Nephron (organoid): Measurements from ENCODE around the gene EPN2.

ENCODE experiments used
- H3K27ac Mint-ChIP-seq, 3 experiments: 2 replicates each; pipeline ENCODE4 v1.8.0; 2020; ENCODE audit warnings: mixed read lengths in 3 of 3, mild to moderate bottlenecking in 2 of 3, moderate library complexity in 1 of 3
- H3K27me3 Mint-ChIP-seq: 2 replicates; pipeline ENCODE4 v1.8.0; 2021; ENCODE audit warnings: low read depth, mild to moderate bottlenecking, moderate library complexity, mixed read lengths
- H3K36me3 Mint-ChIP-seq: 2 replicates; pipeline ENCODE4 v1.8.0; 2020; ENCODE audit warnings: low read depth, mixed read lengths
- H3K4me1 Mint-ChIP-seq: 2 replicates; pipeline ENCODE4 v1.8.0; 2020; ENCODE audit warnings: mixed read lengths
- H3K4me3 Mint-ChIP-seq, 3 experiments: 2 replicates each; pipeline ENCODE4 v1.8.0; 2020; ENCODE audit warnings: mild to moderate bottlenecking in 3 of 3, mixed read lengths in 3 of 3, moderate library complexity in 2 of 3
- H3K9me3 Mint-ChIP-seq: 2 replicates; pipeline ENCODE4 v1.8.0; 2020; ENCODE audit warnings: mixed read lengths
- TF ChIP-seq, protein P1 (sequence below), 3 experiments: fragments of 200-600 bp; sonication (generic); IDR thresholded peaks; one replicate each; pipeline ENCODE4 v1.5.0; 2021; ENCODE audit warnings: antibody characterized with exemption in 3 of 3; ENCODE audit not compliant: unreplicated experiment in 3 of 3

EPN2 gene

DNA sequence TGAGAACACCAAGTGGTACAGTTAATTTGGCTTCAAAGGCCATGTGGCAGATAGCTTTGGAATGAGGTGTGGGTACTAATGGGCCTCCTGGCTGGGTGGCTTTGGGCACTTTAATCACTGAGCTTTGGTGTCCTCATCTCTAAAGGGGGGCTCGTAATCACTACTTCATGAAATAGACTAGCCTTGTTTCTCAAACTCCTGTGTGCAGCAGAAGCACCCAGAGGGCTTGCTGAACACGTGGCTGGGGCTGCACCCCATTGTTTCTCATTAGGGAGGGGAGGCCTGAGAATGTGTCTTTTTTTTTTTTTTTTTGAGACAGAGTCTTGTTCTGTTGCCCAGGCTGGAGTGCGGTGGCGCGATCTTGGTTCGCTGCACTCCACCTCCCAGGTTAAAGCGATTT is 5.8 kb downstream of the EPN2 start:
- H3K9me3 Mint-ChIP-seq: no peaks in the 10 kb centered on the region
- H3K27me3 Mint-ChIP-seq: peaks cover 3% of the 10 kb centered on the region
- no peak overlapping the region for H3K4me3 Mint-ChIP-seq
- TF ChIP-seq, protein P1, sequence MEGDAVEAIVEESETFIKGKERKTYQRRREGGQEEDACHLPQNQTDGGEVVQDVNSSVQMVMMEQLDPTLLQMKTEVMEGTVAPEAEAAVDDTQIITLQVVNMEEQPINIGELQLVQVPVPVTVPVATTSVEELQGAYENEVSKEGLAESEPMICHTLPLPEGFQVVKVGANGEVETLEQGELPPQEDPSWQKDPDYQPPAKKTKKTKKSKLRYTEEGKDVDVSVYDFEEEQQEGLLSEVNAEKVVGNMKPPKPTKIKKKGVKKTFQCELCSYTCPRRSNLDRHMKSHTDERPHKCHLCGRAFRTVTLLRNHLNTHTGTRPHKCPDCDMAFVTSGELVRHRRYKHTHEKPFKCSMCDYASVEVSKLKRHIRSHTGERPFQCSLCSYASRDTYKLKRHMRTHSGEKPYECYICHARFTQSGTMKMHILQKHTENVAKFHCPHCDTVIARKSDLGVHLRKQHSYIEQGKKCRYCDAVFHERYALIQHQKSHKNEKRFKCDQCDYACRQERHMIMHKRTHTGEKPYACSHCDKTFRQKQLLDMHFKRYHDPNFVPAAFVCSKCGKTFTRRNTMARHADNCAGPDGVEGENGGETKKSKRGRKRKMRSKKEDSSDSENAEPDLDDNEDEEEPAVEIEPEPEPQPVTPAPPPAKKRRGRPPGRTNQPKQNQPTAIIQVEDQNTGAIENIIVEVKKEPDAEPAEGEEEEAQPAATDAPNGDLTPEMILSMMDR (IDR thresholded peaks at IDR 0.05; ENCODE audit: unreplicated experiment in 3 of 3): no peak
- H3K4me1 Mint-ChIP-seq: peaks cover 43% of the 10 kb centered on the region
- peaks cover 8% of the 10 kb centered on the region for H3K36me3 Mint-ChIP-seq
- H3K27ac Mint-ChIP-seq: peak overlapping the region; percentile 35 to 70 (median 41)

- Mint-ChIP-seq H3K27me3 (peaks cover 3% of the 10 kb centered on the region), H3K36me3 (peaks cover 12% of the 10 kb centered on the region)
Observed at GRCh38 chr17:19243838-19244237, 6.7 kb downstream of the EPN2 start.

GRCh38 chr17:19244357-19244756 is 7.2 kb downstream of the EPN2 start:
- Mint-ChIP-seq H3K27ac (peak overlapping the region in 2 of 3 experiments; percentile 16 to 22), H3K4me3 (no peak overlapping the region), H3K27me3 (peaks cover 3% of the 10 kb centered on the region), H3K9me3 (no peaks in the 10 kb centered on the region), H3K4me1 (peaks cover 50% of the 10 kb centered on the region), H3K36me3 (peaks cover 12% of the 10 kb centered on the region)
- TF ChIP-seq, protein P1 (IDR thresholded peaks at IDR 0.05; ENCODE audit: unreplicated experiment in 3 of 3): no peak

More at GRCh38 chr17:19243838-19244237, 6.7 kb downstream of the EPN2 start:
- Mint-ChIP-seq H3K9me3 (no peaks in the 10 kb centered on the region), H3K4me1 (peaks cover 46% of the 10 kb centered on the region), H3K27ac (peak overlapping the region in 1 of 3 experiments; percentile 9), H3K4me3 (no peak overlapping the region)
- TF ChIP-seq, protein P1 (IDR thresholded peaks at IDR 0.05; ENCODE audit: unreplicated experiment in 3 of 3): no peak

DNA sequence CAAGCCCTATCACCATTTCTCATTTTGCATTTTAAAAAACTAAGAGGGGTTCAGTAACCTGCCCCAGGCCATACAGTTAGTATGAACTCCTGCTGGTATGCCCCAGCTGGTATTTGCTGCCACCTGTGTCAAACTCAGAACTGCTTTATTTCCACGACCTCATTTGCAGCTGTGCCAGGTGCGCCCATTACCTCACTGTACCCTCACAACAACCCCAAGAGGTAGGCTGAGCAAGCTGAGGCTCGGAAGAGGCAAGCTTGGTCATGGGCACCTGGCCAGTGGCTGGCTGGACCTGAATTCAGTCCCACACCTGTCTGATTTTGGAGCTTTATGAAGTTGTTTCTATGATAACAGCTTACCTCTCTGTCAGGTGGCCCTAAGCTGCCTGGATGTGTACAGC is 7.6 kb downstream of the EPN2 start:
- H3K27me3 Mint-ChIP-seq: peaks cover 3% of the 10 kb centered on the region
- no peaks in the 10 kb centered on the region for H3K9me3 Mint-ChIP-seq
- TF ChIP-seq, protein P1 (IDR thresholded peaks at IDR 0.05; ENCODE audit: unreplicated experiment in 3 of 3): no peak
- H3K27ac Mint-ChIP-seq: peak overlapping the region; percentile 16 to 38 (median 22)
- peaks cover 12% of the 10 kb centered on the region for H3K36me3 Mint-ChIP-seq
- H3K4me3 Mint-ChIP-seq: no peak overlapping the region
- H3K4me1 Mint-ChIP-seq: peaks cover 50% of the 10 kb centered on the region

DNA sequence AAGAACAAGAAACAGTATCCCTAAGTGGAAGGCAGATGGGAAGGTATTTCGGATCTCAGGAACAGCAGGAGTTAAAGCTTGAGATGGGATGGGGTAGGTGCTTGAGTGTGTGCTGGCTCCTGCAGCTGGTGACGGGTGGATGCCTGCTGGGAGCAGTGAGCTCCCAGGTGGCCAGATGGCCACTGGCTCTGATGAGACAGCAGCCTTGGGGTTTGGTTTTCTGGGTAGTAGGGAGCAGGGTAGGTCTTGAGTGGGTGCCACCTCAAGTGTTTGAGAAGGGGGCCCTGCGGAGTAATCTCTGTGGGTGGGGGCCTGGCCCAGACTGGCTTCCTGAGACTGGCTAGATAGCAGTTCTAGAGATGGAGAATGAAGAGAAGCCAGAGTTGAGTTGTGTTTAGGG is 10.3 kb downstream of the EPN2 start:
- Mint-ChIP-seq H3K36me3 (peaks cover 3% of the 10 kb centered on the region), H3K27ac (peak overlapping the region; percentile 87 to 97 (median 92)), H3K4me3 (no peak overlapping the region), H3K27me3 (peaks cover 3% of the 10 kb centered on the region), H3K4me1 (peaks cover 49% of the 10 kb centered on the region), H3K9me3 (no peaks in the 10 kb centered on the region)
- TF ChIP-seq, protein P1 (IDR thresholded peaks at IDR 0.05; ENCODE audit: unreplicated experiment in 3 of 3): no peak

DNA sequence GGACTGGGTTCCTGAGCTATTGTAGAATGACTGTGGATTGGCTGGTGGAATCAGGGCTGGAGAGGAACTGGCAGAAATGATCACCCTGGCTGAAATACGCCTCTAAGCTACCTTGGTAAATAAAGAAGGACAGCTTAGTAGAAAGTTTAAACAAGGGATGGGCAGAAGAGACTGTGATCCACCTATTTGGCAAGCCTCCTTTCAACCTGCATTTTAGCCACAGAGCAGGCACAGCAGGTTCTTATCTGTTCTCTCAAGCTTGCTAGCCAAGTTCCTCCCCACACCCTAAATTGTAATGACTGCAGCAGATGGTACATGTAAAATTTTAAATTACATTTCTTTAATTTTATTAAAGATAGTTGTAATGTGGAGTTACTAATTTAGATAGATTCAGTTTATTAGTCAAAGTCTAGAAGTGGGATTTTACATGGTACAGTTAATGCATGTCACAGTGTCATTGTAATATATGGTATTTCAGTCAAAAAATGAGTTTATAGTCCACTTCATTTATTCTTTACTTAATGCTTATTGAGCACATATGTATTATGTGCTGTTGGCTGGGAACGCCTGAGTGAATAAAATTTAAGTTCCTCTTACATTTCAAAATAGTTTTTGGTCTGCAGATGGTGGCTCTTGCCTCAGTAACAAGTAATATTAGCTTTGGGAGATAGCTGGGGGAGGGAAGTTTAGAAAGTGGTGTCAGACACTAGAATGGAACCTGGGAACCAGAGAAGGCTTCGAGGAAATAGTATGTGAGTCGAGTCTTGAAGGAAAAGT is 11.2 kb downstream of the EPN2 start:
- H3K4me1 Mint-ChIP-seq: peaks cover 45% of the 10 kb centered on the region
- H3K9me3 Mint-ChIP-seq: no peaks in the 10 kb centered on the region
- peak overlapping the region in 2 of 3 experiments; percentile 30 to 57 for H3K4me3 Mint-ChIP-seq
- TF ChIP-seq, protein P1 (IDR thresholded peaks at IDR 0.05; ENCODE audit: unreplicated experiment in 3 of 3): no peak
- H3K36me3 Mint-ChIP-seq: peaks cover 10% of the 10 kb centered on the region
- peak overlapping the region; percentile 92 to 97 (median 95) for H3K27ac Mint-ChIP-seq
- peaks cover 3% of the 10 kb centered on the region for H3K27me3 Mint-ChIP-seq
